Activated naive CD4-positive, alpha-beta T cell treated with Interleukin-2 at 50 U/mL for 16 hours (primary cell): ENCODE measurements around the gene NARS2.
"Not testable (repeated sequence)": the region's sequence is repeated elsewhere in the genome, so short reads cannot be mapped to it uniquely, and the experiment has no call there.

ENCODE experiments used
- DNase-seq: peaks from one replicate; pipeline ENCODE4 v3.0.0-alpha.2; 2020

NARS2 gene

GRCh38 chr11:78539506-78539905 lies 35.2 kb downstream of the NARS2 start:
- DNase-seq: no peak

DNA sequence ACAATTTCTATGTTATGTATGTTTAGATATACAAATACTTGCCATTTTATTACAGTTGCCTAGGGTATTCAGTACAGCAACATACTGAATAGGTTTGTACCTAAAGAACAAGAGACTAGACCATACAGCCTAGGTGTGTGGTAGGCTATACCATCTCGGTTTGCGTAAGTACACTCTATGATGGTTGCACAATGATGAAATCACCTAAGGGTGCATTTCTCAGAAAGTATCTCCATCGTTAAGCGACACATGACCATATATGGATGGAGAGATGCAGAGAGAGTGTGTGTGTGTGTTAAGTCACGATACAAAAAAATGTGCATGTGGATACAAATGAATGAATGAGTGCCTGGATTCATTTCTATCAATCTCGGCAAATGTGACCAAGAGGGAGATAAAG lies 37.7 kb downstream of the NARS2 start:
- no peak for DNase-seq

DNA sequence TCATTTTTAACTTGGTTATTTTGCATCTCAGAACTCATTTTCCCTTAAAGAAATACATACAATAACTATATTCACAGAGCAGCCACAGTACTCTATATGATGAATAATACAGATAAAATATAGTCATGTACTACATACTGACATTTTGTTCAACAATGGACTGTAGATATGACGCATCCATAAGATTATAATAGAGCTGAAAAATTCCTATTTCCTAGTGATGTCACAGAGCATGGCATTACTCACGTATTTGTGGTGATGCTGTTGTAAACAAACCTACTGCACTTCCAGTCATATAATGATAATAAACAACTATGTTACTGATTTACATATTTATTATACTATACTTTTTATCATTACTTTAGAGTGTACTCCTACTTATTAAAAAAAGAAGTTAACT lies 38.7 kb downstream of the NARS2 start:
- DNase-seq: no peak

- DNase-seq: no peak
These were observed 39.6 kb downstream of the NARS2 start for GRCh38 chr11:78535027-78535426.

- DNase-seq: no peak
These were observed 41.3 kb downstream of the NARS2 start for GRCh38 chr11:78533399-78533798.

DNA sequence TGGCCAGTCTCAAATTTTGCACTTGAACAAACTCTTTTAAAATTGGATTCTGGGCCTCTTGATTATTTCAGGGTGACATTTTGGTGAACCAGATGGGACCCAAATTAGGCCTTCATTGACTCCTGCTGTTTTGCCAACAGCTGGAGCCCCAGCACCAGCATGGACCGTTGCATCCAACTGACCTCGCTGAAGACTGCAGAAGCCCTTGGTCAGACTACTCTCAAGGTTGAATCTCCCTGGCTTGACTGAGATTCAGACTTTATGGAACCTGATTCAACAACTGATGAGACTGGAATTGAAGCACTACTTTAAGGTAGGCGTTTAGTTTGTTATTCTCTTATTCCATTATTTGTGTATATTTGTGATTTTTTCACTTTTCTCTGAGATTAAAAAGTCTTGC lies 41.7 kb downstream of the NARS2 start:
- DNase-seq: no peak

GRCh38 chr11:78526497-78527146 lies 48.0 kb downstream of the NARS2 start:
- DNase-seq: no peak

- no peak for DNase-seq
These were observed 48.9 kb downstream of the NARS2 start for GRCh38 chr11:78525720-78526119.

DNA sequence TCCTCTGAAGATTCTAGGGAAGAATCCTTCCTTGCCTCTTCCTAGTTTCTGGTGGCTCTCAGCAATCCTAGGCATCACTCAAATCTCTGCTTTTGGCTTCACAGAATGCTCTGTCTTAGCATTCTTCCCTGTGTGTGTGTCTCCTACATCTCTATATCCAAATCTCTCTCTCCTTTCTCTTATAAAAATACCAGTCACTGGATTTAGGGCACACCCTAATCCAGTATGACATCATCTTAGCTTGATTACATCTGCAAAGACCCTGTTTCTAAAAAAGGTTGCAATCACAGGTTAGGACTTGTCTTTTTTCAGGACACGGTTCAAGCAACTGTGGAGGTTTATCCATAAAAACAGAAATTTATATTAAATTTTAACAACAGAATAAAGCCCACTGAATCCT lies 54.4 kb downstream of the NARS2 start:
- DNase-seq: no peak

DNA sequence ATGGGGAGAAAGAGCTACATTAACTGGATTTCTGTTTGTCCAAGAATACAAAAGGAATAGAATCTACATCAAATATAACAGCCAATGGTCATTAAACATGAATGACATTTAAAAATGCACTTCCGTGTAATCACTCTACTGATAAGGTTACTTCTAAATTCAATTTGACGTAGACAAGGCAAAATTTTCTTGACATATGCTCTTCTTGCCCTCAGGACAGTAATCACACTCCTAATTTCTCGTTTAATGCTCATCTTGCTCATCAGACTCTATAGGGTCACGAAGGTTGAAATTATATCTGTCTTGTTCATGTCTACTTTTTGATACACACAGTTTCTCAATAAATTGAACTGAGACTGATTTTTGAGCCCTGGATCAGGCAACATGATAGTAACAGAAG lies 58.4 kb downstream of the NARS2 start:
- no peak for DNase-seq

DNA sequence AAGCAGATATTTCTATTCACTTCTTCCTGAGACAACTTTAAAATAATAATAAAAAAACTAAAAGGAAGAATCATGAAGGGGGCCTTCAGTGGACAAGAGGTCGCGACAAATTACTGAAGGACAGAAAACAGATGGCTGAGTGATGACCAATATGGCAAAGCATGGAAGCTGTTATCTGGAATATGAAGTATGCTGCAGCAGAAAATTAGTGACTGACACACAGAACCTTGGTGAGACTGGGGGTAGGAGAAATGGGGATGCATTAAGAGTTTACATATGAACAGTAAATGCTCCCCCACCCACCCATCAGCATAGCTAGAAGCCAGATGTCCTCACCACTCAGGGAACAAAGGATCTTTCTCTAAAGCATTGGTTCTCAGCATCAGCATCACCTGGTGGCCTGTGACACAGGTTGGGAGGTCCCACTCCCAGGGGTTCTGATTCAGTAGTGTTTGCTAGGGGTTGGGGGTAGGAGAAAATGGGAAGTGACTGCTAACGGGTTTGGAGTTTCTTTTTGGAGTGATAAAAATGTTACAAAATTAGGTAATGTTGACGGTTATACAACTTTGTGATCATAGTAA lies 59.7 kb downstream of the NARS2 start:
- DNase-seq: no peak

- not testable (repeated sequence) for DNase-seq
These were observed 61.6 kb downstream of the NARS2 start for GRCh38 chr11:78513085-78513484.

DNA sequence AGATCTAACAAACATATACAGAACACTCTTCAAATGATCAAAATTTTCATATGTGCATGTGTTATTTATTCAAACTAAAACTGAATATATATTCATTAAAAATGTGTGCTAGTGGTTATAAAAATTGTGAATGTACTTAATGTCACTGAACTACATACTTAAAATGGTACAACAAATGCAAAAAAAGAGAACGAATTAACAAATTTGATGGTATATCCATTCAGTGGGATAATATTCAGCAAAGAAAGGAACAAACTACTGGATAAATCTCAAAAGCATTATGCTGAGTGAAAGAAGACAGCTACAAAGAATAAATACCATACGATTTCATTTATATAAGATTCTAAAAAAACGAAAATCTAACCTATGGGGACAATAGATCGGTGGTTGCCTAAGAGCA lies 64.1 kb downstream of the NARS2 start:
- no peak for DNase-seq

- no peak for DNase-seq
These were observed 64.6 kb downstream of the NARS2 start for GRCh38 chr11:78510025-78510596.

DNA sequence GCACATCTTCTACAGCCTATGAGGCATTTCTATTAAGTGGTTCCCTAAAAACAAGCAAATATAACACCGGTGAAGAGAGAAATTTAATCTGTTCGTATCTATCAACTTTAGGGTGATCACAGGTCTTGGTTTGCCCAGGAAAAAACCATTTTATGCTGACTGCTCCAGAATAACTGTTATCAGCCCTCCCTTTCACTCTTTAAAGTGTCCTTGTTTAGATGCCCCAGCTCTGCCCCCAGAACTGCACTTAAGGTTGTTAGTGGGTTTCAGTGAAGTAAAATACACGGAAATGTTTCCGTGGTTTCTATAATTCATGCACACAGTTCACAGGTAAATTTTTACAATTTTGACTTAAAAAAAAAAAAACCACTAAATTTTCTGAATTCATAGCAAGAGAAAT lies 70.0 kb downstream of the NARS2 start:
- DNase-seq: no peak

DNA sequence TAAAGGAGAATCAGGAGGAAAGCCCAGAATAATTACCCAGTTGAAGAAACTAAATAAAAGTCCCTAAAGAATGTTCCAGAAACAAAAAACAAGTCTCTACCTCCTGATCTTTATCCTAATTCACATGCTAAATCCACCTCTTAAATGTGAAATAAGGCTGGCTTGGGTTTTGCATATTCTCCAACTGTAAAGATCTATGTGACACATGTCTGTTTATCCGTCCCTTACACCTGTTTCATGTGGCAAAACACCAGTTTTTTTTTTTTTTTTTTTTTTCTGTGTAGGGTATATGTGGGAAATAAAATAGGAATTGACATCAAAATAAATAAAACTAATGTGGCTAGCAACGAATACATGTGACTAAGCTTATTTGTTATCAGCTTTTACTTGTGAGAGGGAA lies 70.5 kb downstream of the NARS2 start:
- no peak for DNase-seq

DNA sequence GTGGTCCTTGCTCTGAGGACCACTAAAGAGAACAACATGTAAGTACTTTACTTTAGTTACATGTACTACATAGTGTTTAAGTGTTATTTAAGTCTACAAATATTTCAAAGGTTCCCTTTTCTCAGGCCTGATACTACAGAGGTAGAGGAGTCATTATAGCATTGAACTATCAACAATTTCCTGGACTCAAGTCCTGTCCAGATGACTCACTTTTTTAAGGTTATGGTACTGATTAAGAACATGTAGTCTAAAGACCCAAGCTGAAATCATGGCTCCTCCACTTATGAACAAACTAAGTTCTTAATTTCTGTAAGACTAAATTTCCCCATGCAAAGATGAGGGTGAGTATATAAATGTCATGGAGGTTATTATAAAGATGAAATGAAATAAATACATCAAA lies 74.7 kb downstream of the NARS2 start:
- no peak for DNase-seq

DNA sequence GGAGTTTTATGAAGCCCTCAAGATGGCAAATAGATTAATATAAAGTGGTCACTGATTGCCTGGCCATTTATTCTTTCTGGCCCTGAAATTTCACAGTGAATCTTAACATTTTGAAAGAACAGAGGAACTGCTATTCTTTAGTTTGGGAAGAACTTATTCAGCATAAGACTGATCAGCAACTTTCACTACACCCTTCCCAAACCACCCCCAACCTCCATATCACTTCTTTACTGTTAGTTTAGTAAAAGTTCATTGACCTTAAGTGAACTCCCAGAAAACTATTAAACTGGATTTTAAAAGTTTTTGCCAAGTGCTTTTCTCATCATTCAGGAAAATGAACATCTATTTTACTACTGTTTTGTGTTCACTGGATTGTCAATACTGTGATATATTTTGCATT lies 77.4 kb downstream of the NARS2 start:
- no peak for DNase-seq

- DNase-seq: no peak
These were observed 81.2 kb downstream of the NARS2 start for GRCh38 chr11:78493413-78493975.

- no peak for DNase-seq
These were observed 81.7 kb downstream of the NARS2 start for GRCh38 chr11:78492973-78493372.

DNA sequence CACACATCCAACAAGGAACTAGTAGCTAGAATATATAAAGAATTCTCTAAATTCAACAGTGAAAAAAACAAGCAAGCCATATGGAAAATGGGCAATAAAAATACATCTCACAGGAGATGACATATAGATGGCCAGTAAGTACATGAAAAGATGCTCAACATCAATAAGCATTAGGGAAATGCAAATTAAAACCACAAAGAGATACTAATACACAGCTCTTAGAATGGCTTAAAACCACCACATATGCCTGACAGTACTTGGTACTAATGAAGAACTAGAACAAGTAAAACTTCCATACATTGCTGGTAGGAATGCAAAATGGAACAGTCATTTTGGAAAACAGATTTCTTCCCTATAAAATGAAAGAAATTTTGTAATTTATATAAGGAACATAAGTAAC lies 85.5 kb downstream of the NARS2 start:
- no peak for DNase-seq

GRCh38 chr11:78478536-78478935 lies 96.1 kb downstream of the NARS2 start:
- DNase-seq: no peak

- DNase-seq: no peak
These were observed 98.6 kb downstream of the NARS2 start for GRCh38 chr11:78476066-78476465.

GRCh38 chr11:78474451-78474850 lies 100.2 kb downstream of the NARS2 start:
- DNase-seq: no peak

DNA sequence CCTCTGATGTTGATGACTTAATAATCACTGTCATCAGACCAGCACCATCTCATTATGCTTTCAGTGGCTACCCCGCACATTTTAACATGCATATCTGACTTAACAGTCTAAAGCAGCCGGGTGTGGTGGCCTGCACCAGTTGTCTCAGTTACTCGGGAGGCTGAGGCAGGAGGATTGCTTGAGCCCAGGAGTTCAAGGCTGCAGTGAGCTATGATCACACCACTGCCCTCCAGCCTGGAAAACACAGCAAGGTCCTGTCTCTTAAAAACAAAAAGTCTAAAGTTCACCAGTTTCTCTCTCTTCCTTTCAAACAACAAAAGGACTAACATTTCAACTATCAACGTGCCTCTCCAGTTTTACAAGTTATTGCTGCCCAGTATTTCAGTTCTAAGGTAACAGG lies 101.8 kb downstream of the NARS2 start:
- no peak for DNase-seq
